GM19240 (cell line): ENCODE data around the gene BMPR1B.

ENCODE experiments used
- DNase-seq: peaks from one replicate; pipeline ENCODE4 v3.0.0; 2011; ENCODE audit warnings: low spot score; ENCODE audit not compliant: insufficient read length

Gene BMPR1B

GRCh38 chr4:94757192-94758140, at the start of gene BMPR1B:
Gene BMPR1B, plus strand, starts transcription at chr4:94757955. Its CDS starts 346,470 bp downstream, at chr4:95104425.
- DNase-seq = no peak

GRCh38 chr4:94711635-94712034, 46.1 kb upstream of the BMPR1B start:
- no peak for DNase-seq

DNA sequence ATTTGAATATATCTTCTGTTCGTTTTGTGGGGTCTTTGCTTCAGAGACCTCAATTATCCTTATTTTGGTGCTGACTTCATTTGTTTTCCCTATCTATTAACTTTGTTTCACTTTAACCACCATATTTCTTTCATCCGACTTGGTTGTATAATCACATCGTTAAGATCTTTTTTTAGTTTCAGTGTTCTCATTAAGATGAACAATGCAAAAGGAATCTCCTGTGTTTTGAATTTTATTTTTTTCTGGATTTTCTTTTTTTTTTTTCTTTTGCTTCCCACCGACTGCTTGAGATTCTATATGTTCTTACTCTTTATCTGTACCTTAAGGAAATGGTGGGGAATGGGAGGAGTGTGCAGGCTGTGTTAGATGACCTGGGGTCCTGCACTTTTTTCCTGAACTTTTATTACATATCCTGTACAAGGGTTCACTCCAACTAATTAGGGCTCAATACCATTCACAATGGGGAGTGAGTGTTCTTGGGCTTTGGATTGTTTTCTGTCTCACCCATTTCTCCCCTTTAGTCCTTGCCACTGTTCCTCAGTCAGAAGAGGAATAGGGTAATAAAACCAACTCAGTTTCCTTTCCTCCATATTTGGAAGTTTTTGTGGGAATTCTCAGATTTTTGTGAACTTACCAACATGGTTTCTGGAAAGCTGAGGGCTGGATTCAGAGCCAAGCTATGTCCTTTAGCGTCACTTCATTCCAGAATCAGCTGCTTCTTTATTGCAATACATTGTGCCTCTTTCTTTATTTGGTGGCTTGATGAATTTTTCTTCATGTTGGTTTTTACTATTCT, 43.2 kb upstream of the BMPR1B start:
- no peak for DNase-seq

DNA sequence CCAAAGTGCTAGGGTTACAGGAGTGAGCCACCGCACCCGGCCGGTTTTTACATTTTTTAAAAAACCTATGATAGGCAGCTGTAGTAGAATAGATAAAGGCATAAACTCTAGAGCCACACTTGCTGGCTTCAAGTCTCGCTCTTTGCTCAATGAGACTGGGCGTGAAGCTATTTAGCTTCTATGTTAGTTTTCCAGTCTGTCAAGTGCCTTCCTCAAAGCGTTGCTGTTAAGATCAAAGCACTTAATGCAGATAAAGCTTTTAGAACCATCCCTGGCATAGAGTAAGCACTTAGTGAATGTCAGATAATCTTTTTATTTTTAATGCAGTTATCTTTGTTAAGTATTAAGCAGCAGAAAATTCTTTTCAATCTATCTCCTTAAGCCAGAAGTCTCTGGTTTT, 42.0 kb upstream of the BMPR1B start:
- DNase-seq = no peak

DNA sequence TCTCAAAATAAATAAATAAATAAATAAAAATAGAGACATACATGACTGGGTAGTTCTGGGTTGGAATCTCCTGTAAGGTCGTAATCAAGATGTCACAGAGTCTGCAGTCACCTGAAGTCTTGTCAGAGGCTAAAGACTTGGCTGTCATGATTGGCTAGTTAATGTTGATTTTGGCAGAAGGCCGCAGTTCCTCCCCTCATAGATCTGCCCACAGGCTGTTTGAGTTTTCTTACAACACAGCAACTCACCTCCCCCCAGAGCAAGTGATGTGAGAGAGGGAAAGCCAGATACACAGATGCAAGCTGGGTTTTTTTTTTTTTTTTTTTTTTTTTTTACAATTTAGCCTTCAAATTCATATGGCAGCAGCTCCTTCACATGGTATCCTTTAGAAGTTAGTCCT, 36.4 kb upstream of the BMPR1B start:
- DNase-seq = no peak

DNA sequence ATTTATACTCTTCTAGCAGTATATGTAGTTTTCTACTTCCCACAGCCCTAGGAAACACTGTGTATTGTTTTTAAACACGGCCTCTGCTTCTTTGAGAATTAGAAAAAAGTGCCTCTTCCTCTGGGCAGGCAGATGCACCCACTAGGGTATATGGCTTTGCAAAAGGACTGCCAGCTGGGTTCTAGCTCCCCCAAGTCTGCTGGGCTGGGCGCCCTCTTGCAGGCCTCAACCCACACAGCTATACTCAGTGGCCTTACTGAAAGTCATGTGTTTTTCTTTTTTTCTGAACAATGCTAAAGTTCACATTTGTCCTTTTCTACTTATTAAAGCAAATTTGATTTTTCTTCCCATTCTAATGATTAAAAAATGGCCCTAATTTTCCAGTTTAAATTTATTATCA, 35.5 kb upstream of the BMPR1B start:
- DNase-seq = no peak

GRCh38 chr4:94722748-94723147, 35.0 kb upstream of the BMPR1B start:
- DNase-seq = no peak

GRCh38 chr4:94724016-94724790, 33.6 kb upstream of the BMPR1B start:
- no peak for DNase-seq

DNA sequence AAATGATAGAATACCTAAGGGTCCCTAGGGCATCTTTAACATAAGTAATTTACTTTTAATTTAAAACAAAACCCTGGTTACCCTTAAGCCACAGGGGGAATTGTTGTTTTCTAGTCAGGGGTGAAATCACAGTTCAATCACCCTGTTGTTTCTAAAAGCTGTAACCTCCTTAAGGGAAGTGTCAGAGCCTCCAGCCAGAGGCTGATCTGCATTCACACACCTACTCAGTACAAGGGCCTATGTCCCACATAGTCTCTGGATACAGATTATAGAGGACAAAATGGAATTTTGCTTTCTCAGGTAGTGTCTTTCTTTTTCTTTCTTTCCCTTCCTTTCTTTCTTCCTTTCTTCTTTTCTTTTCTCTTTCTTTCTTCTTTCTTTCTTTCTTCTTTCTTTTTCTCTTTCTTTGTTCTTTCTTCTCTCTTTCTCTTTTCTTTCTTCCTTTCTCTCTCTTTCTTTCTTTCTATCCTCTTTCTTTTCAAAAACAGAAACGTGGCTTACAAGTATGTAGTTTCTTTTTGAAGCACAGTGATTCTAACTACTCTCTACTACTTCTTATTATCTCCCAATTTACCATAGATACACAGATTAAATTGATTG, 31.1 kb upstream of the BMPR1B start:
- DNase-seq = no peak

- no peak for DNase-seq
Observed at GRCh38 chr4:94728056-94728766, 29.5 kb upstream of the BMPR1B start.

DNA sequence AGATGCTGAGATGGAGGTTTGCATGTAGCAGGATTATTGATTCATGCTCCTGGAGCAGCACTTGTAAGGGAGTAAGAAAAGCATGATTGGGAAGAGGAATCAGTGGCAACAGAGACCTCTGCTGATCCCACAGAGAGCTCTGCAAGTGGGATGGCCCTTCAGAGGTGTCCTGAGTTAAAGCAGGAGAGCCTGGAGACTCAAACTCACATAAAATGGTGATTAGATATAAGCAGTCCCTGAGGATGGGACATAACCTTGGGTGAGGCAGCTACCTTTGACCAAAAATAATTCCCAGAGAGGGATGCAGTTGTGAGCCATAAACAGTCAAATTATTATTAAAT, 25.4 kb upstream of the BMPR1B start:
- no peak for DNase-seq

DNA sequence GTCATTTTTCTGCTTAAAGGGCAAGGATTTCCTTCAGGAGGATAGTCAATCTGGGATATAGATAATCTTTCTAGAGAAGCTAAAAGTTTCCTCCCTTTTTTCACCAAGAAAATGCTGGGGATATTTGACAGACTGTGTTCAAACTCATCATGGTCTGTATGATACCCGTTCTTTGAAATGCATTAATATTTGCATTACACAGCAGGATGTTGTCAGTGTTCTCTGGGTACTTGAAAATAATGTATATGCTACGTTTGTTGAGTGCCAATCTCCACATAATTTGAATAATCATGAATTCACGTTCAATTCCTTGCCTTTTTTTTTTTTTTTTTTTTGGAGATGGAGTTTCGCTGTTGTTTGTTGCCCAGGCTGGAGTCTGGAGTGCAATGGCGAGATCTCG, 18.0 kb upstream of the BMPR1B start:
- no peak for DNase-seq

- DNase-seq = no peak
Observed at GRCh38 chr4:94741304-94741703, 16.5 kb upstream of the BMPR1B start.

GRCh38 chr4:94743838-94744237, 13.9 kb upstream of the BMPR1B start:
- DNase-seq = no peak

GRCh38 chr4:94744850-94745249, 12.9 kb upstream of the BMPR1B start:
- DNase-seq = no peak

GRCh38 chr4:94746746-94747145, 11.0 kb upstream of the BMPR1B start:
- no peak for DNase-seq

DNA sequence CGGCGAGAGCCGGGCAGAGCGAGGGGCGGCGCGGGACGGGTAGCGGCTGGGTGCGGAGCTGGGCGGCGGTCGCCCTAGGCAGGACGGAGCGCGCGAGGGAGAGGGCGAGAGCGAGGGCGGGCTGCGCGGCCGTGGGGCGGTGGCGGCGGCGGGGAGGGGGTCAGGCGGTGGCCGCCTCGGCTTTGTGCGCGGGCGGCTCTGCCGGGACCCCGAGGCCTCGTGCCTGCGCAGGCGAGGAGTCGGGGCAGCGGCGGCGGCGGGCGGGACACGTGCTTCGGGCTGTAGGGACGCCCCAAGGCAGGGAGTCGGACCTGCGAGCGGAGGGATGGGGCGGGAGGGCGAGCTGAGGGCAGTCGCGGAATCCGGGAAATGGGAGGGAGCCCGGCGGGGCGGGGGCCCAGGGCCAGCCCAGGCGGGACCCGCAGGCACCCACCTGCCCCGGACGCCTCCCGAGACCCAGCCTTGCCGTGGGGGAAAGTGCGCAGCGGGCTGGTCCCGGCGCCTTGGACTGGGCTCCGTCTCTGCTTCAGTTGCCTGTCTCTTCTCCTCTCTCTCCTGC, 465 bp downstream of the BMPR1B start:
- no peak for DNase-seq

GRCh38 chr4:94758700-94759399, 1.1 kb downstream of the BMPR1B start:
- no peak for DNase-seq

- no peak for DNase-seq
Observed at GRCh38 chr4:94759767-94760211, 2.0 kb downstream of the BMPR1B start.

GRCh38 chr4:94762326-94762725, 4.6 kb downstream of the BMPR1B start:
- no peak for DNase-seq
